Measurements from ENCODE around the gene POLR3E. TPM values are rescaled to one million over a fixed set of nuclear protein-coding genes. Genes with fewer than 3 reads are reported as not detected.
"Not testable (repeated sequence)": the region's sequence is repeated elsewhere in the genome, so short reads cannot be mapped to it uniquely, and the experiment has no call there.

Gene POLR3E
- total RNA-seq, 1 experiment from 2014 or later: 54.6 TPM

DNA sequence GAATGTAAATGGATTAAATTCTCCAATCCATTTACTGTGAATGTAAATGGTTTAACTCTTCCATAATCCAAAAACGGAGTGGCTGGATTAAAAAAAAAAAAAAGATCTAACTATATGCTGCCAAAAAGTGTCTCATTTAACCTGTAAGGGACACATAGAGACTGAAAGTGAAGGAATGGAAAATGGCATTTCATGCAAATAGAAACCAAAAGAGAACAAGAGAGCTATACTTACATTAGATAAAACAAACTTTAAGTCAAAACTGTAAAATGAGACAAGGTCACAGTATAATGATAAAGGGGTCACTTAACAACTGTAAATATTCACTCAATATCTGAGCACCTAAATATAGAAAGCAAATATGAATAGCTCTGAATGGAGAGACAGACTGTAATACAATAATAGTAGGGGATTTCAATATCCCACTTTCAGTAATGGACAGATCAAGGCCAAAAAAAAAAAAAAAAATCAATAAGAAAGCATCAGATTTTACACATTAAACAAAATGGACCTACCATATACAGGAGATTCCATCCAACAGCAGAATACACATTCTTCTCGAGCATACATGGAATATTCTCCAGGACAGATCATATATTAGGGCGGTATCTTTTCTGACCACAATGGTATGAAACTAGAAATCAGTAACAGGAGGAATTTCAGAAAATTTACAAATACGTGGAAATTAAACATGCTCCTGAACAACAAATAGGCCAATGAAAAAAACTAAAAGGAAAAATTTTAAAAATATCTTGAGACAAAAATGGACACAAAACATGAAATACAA, 40.8 kb downstream of the POLR3E start:
- Histone ChIP-seq H3K4me3 (ENCODE audit: low read length) (no peak overlapping the region), H4K20me1 (ENCODE audit: insufficient read depth, low read depth, low read length) (no peaks in the 10 kb centered on the region), H3K79me2 (ENCODE audit: low read length) (peaks cover 7% of the 10 kb centered on the region), H3K4me1 (ENCODE audit: low read length) (peaks cover 7% of the 10 kb centered on the region), H3K36me3 (ENCODE audit: insufficient read depth, low read length) (peaks cover 75% of the 10 kb centered on the region), H2AFZ (ENCODE audit: low read length) (no peak overlapping the region), H3K4me2 (ENCODE audit: low read depth, low read length, poor library complexity, severe bottlenecking) (no peak overlapping the region), H3K27me3 (ENCODE audit: low read length) (no peaks in the 10 kb centered on the region), H3K9me2 (replicated peaks; ENCODE audit: insufficient read depth, low read length) (no peaks in the 10 kb centered on the region), H3K27ac (ENCODE audit: low read length) (no peak overlapping the region), H3K9me3 (ENCODE audit: low read length) (peaks cover 25% of the 10 kb centered on the region), H3K9ac (ENCODE audit: low read length) (no peak overlapping the region)
- DNase-seq: no peak

GRCh38 chr16:22340945-22341344, 43.7 kb downstream of the POLR3E start:
- peaks cover 18% of the 10 kb centered on the region for H3K9me3 ChIP-seq (ENCODE audit: low read length)
- H2AFZ ChIP-seq (ENCODE audit: low read length): no peak overlapping the region
- no peak overlapping the region for H3K4me2 ChIP-seq (ENCODE audit: low read depth, low read length, poor library complexity, severe bottlenecking)
- no peak for DNase-seq
- peaks cover 54% of the 10 kb centered on the region for H3K36me3 ChIP-seq (ENCODE audit: insufficient read depth, low read length)
- H3K9me2 ChIP-seq (replicated peaks; ENCODE audit: insufficient read depth, low read length): no peaks in the 10 kb centered on the region
- no peaks in the 10 kb centered on the region for H4K20me1 ChIP-seq (ENCODE audit: insufficient read depth, low read depth, low read length)
- H3K27ac ChIP-seq (ENCODE audit: low read length): no peak overlapping the region
- no peaks in the 10 kb centered on the region for H3K79me2 ChIP-seq (ENCODE audit: low read length)
- H3K4me3 ChIP-seq (ENCODE audit: low read length): no peak overlapping the region
- peaks cover 16% of the 10 kb centered on the region for H3K4me1 ChIP-seq (ENCODE audit: low read length)
- no peak overlapping the region for H3K9ac ChIP-seq (ENCODE audit: low read length)
- H3K27me3 ChIP-seq (ENCODE audit: low read length): no peaks in the 10 kb centered on the region

DNA sequence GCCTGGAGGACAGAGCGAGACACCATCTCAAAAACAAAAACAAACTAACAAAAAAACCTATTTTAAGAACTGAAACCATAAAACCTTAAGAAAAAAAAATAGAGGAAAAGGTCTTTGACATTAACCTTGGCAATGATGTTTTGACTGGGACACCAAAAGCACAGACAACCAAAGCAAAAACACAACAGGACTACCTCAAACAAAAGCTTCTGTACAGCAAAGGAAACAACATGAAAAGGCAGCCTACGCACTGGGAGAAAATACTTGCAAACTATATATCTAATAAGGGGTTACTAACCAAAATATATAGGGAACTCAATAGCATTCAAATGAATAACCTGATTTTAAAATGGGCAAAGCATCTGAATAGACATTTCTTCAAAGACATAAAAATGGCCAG, 44.9 kb downstream of the POLR3E start:
- H3K9me2 ChIP-seq (replicated peaks; ENCODE audit: insufficient read depth, low read length): no peaks in the 10 kb centered on the region
- H3K36me3 ChIP-seq (ENCODE audit: insufficient read depth, low read length): peaks cover 51% of the 10 kb centered on the region
- H3K9ac ChIP-seq (ENCODE audit: low read length): no peak overlapping the region
- no peak overlapping the region for H2AFZ ChIP-seq (ENCODE audit: low read length)
- H3K27ac ChIP-seq (ENCODE audit: low read length): no peak overlapping the region
- DNase-seq: no peak
- peaks cover 8% of the 10 kb centered on the region for H3K9me3 ChIP-seq (ENCODE audit: low read length)
- no peaks in the 10 kb centered on the region for H4K20me1 ChIP-seq (ENCODE audit: insufficient read depth, low read depth, low read length)
- no peaks in the 10 kb centered on the region for H3K27me3 ChIP-seq (ENCODE audit: low read length)
- no peaks in the 10 kb centered on the region for H3K79me2 ChIP-seq (ENCODE audit: low read length)
- H3K4me1 ChIP-seq (ENCODE audit: low read length): peaks cover 20% of the 10 kb centered on the region
- H3K4me3 ChIP-seq (ENCODE audit: low read length): no peak overlapping the region
- H3K4me2 ChIP-seq (ENCODE audit: low read depth, low read length, poor library complexity, severe bottlenecking): no peak overlapping the region

GRCh38 chr16:22346483-22346882, 49.3 kb downstream of the POLR3E start:
- peaks cover 42% of the 10 kb centered on the region for H3K36me3 ChIP-seq (ENCODE audit: insufficient read depth, low read length)

GRCh38 chr16:22347100-22347820, 50.1 kb downstream of the POLR3E start:
- no peak for DNase-seq
- H3K9me3 ChIP-seq (ENCODE audit: low read length): no peaks in the 10 kb centered on the region
- peaks cover 16% of the 10 kb centered on the region for H3K4me1 ChIP-seq (ENCODE audit: low read length)
- H3K27me3 ChIP-seq (ENCODE audit: low read length): no peaks in the 10 kb centered on the region
- no peak overlapping the region for H3K4me2 ChIP-seq (ENCODE audit: low read depth, low read length, poor library complexity, severe bottlenecking)
- peaks cover 9% of the 10 kb centered on the region for H3K79me2 ChIP-seq (ENCODE audit: low read length)
- H2AFZ ChIP-seq (ENCODE audit: low read length): no peak overlapping the region
- no peak overlapping the region for H3K27ac ChIP-seq (ENCODE audit: low read length)
- H3K36me3 ChIP-seq (ENCODE audit: insufficient read depth, low read length): peaks cover 47% of the 10 kb centered on the region
- no peak overlapping the region for H3K4me3 ChIP-seq (ENCODE audit: low read length)
- no peaks in the 10 kb centered on the region for H4K20me1 ChIP-seq (ENCODE audit: insufficient read depth, low read depth, low read length)
- no peak overlapping the region for H3K9ac ChIP-seq (ENCODE audit: low read length)
- H3K9me2 ChIP-seq (replicated peaks; ENCODE audit: insufficient read depth, low read length): no peaks in the 10 kb centered on the region

More at GRCh38 chr16:22346483-22346882, 49.3 kb downstream of the POLR3E start:
- H3K4me2 ChIP-seq (ENCODE audit: low read depth, low read length, poor library complexity, severe bottlenecking): no peak overlapping the region
- H3K4me1 ChIP-seq (ENCODE audit: low read length): peaks cover 20% of the 10 kb centered on the region
- H3K9ac ChIP-seq (ENCODE audit: low read length): no peak overlapping the region
- no peaks in the 10 kb centered on the region for H3K27me3 ChIP-seq (ENCODE audit: low read length)
- no peaks in the 10 kb centered on the region for H3K9me2 ChIP-seq (replicated peaks; ENCODE audit: insufficient read depth, low read length)
- H3K27ac ChIP-seq (ENCODE audit: low read length): no peak overlapping the region
- H2AFZ ChIP-seq (ENCODE audit: low read length): no peak overlapping the region
- no peak overlapping the region for H3K4me3 ChIP-seq (ENCODE audit: low read length)
- H3K79me2 ChIP-seq (ENCODE audit: low read length): peaks cover under 1% of the 10 kb centered on the region; the same call in 1 of the 2 replicates
- DNase-seq: no peak
- H3K9me3 ChIP-seq (ENCODE audit: low read length): no peaks in the 10 kb centered on the region
- H4K20me1 ChIP-seq (ENCODE audit: insufficient read depth, low read depth, low read length): no peaks in the 10 kb centered on the region

GRCh38 chr16:22348291-22348690, 51.1 kb downstream of the POLR3E start:
- Histone ChIP-seq H4K20me1 (ENCODE audit: insufficient read depth, low read depth, low read length) (no peaks in the 10 kb centered on the region), H2AFZ (ENCODE audit: low read length) (no peak overlapping the region), H3K27me3 (ENCODE audit: low read length) (no peaks in the 10 kb centered on the region), H3K79me2 (ENCODE audit: low read length) (peaks cover 19% of the 10 kb centered on the region), H3K4me3 (ENCODE audit: low read length) (no peak overlapping the region), H3K4me1 (ENCODE audit: low read length) (peaks cover 13% of the 10 kb centered on the region), H3K27ac (ENCODE audit: low read length) (no peak overlapping the region), H3K4me2 (ENCODE audit: low read depth, low read length, poor library complexity, severe bottlenecking) (no peak overlapping the region), H3K9me3 (ENCODE audit: low read length) (no peaks in the 10 kb centered on the region), H3K9me2 (replicated peaks; ENCODE audit: insufficient read depth, low read length) (no peaks in the 10 kb centered on the region), H3K36me3 (ENCODE audit: insufficient read depth, low read length) (peaks cover 48% of the 10 kb centered on the region), H3K9ac (ENCODE audit: low read length) (no peak overlapping the region)
- DNase-seq: no peak

DNA sequence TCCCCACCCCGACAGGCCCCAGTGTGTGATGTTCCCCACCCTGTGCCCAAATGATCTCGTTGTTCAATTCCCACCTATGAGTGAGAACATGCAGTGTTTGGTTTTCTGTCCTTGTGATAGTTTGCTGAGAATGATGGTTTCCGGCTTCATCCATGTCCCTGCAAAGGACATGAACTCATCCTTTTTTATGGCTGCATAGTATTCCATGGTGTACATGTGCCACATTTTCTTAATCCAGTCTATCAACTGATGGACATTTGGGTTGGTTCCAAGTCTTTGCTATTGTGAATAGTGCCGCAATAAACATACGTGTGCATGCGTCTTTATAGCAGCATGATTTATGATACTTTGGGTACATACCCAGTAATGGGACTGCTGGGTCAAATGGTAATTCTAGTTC, 53.8 kb downstream of the POLR3E start:
- not testable (repeated sequence) for H3K9ac ChIP-seq (ENCODE audit: low read length); H3K27ac ChIP-seq (ENCODE audit: low read length); H3K9me2 ChIP-seq (replicated peaks; ENCODE audit: insufficient read depth, low read length); H2AFZ ChIP-seq (ENCODE audit: low read length); DNase-seq; H3K4me2 ChIP-seq (ENCODE audit: low read depth, low read length, poor library complexity, severe bottlenecking); H3K9me3 ChIP-seq (ENCODE audit: low read length); H4K20me1 ChIP-seq (ENCODE audit: insufficient read depth, low read depth, low read length); H3K27me3 ChIP-seq (ENCODE audit: low read length); H3K4me1 ChIP-seq (ENCODE audit: low read length); H3K4me3 ChIP-seq (ENCODE audit: low read length)
- peaks cover 56% of the 10 kb centered on the region for H3K36me3 ChIP-seq (ENCODE audit: insufficient read depth, low read length)
- peaks cover 42% of the 10 kb centered on the region for H3K79me2 ChIP-seq (ENCODE audit: low read length)

GRCh38 chr16:22352140-22352539, 54.9 kb downstream of the POLR3E start:
- no peaks in the 10 kb centered on the region for H3K9me3 ChIP-seq (ENCODE audit: low read length)
- no peaks in the 10 kb centered on the region for H3K27me3 ChIP-seq (ENCODE audit: low read length)
- no peak for DNase-seq
- peaks cover 51% of the 10 kb centered on the region for H3K36me3 ChIP-seq (ENCODE audit: insufficient read depth, low read length)
- no peak overlapping the region for H3K4me2 ChIP-seq (ENCODE audit: low read depth, low read length, poor library complexity, severe bottlenecking)
- H3K9ac ChIP-seq (ENCODE audit: low read length): no peak overlapping the region
- H3K79me2 ChIP-seq (ENCODE audit: low read length): peaks cover 47% of the 10 kb centered on the region
- H3K9me2 ChIP-seq (replicated peaks; ENCODE audit: insufficient read depth, low read length): no peaks in the 10 kb centered on the region
- no peaks in the 10 kb centered on the region for H3K4me1 ChIP-seq (ENCODE audit: low read length)
- H2AFZ ChIP-seq (ENCODE audit: low read length): no peak overlapping the region
- H3K4me3 ChIP-seq (ENCODE audit: low read length): no peak overlapping the region
- H4K20me1 ChIP-seq (ENCODE audit: insufficient read depth, low read depth, low read length): no peaks in the 10 kb centered on the region
- H3K27ac ChIP-seq (ENCODE audit: low read length): no peak overlapping the region

All from Karpas-422 (cell line).